HEK293 (cell line): Measurements from ENCODE around the gene RNF145.

ENCODE experiments used
- CTCF ChIA-PET: fragments of 350-600 bp; formaldehyde crosslinking; extraction: SDS; loops from one replicate; lab custom pipeline; 2021; ENCODE audit warnings: antibody characterized with exemption; lab: Yijun Ruan, JAX
- POLR2A ChIA-PET: fragments of 300-600 bp; formaldehyde crosslinking; extraction: SDS; loops from one replicate; lab custom pipeline; 2020; ENCODE audit warnings: antibody characterized with exemption, inconsistent platforms; lab: Yijun Ruan, JAX
- H3K27ac ChIP-seq: fragments of 200-500 bp; sonication (Bioruptor generic); 2 replicates; pipeline ENCODE4 v1.5.1; 2014; ENCODE audit warnings: low read depth, low read length, control low read depth, inconsistent platforms; ENCODE audit errors: extremely low read depth
- H3K36me3 ChIP-seq, 2 experiments: fragments of 200-500 bp in 1 of 2; sonication (Bioruptor generic) in 1 of 2; 1 replicate in 1 of 2; 2 replicates in 1 of 2; pipeline ENCODE4 v1.5.1; 2014 to 2017; ENCODE audit warnings: inconsistent platforms in 2 of 2, low read length in 2 of 2; ENCODE audit not compliant: control insufficient read depth in 2 of 2, insufficient read depth in 1 of 2
- H3K4me1 ChIP-seq: fragments of 200-500 bp; sonication (Bioruptor generic); 2 replicates; pipeline ENCODE4 v1.5.1; 2014; ENCODE audit warnings: mild to moderate bottlenecking, low read length, inconsistent platforms; ENCODE audit not compliant: control insufficient read depth, insufficient read depth
- H3K4me3 ChIP-seq: 2 replicates; pipeline ENCODE4 v1.5.1; 2011; ENCODE audit warnings: low read depth, mild to moderate bottlenecking, control low read depth, low read length, moderate library complexity
- H3K9me3 ChIP-seq: fragments of 200-500 bp; sonication (Bioruptor generic); 2 replicates; pipeline ENCODE4 v1.5.1; 2014; ENCODE audit warnings: low read depth, low read length, inconsistent platforms; ENCODE audit not compliant: control insufficient read depth, insufficient read depth
- ATF2 ChIP-seq: fragments of 450-650 bp; formaldehyde crosslinking; IDR thresholded peaks from 2 replicates; pipeline ENCODE4 v1.5.1; 2016; ENCODE audit warnings: missing biosample characterization, missing genetic modification characterization, low read depth
- BCL11A ChIP-seq: fragments of 450-650 bp; formaldehyde crosslinking; IDR thresholded peaks from 2 replicates; pipeline ENCODE4 v1.5.1; 2016; ENCODE audit warnings: low read depth, missing biosample characterization, missing genetic modification characterization
- BCL11B ChIP-seq: fragments of 450-650 bp; formaldehyde crosslinking; IDR thresholded peaks from 2 replicates; pipeline ENCODE4 v1.5.1; 2016; ENCODE audit warnings: low read depth, missing biosample characterization, missing genetic modification characterization
- EGR2 ChIP-seq: fragments of 450-650 bp; formaldehyde crosslinking; IDR thresholded peaks from 2 replicates; pipeline ENCODE4 v1.5.1; 2016; ENCODE audit warnings: low read depth, missing biosample characterization, missing genetic modification characterization
- HIC1 ChIP-seq: fragments of 450-650 bp; formaldehyde crosslinking; IDR thresholded peaks from 2 replicates; pipeline ENCODE4 v1.5.1; 2016; ENCODE audit warnings: missing biosample characterization, missing genetic modification characterization
- KLF10 ChIP-seq: fragments of 450-650 bp; IDR thresholded peaks from 2 replicates; pipeline ENCODE4 v1.5.1; 2018; ENCODE audit warnings: missing biosample characterization, mild to moderate bottlenecking, missing genetic modification characterization
- SALL2 ChIP-seq: fragments of 450-650 bp; formaldehyde crosslinking; IDR thresholded peaks from 2 replicates; pipeline ENCODE4 v1.5.0; 2017; ENCODE audit warnings: missing biosample characterization, mild to moderate bottlenecking, missing genetic modification characterization, borderline replicate concordance
- SCRT1 ChIP-seq: fragments of 450-650 bp; formaldehyde crosslinking; IDR thresholded peaks from 2 replicates; pipeline ENCODE4 v1.5.1; 2016; ENCODE audit warnings: missing biosample characterization, missing genetic modification characterization, borderline replicate concordance
- SCRT2 ChIP-seq: fragments of 450-650 bp; formaldehyde crosslinking; IDR thresholded peaks from 2 replicates; pipeline ENCODE4 v1.5.1; 2016; ENCODE audit warnings: missing biosample characterization, missing genetic modification characterization
- SP3 ChIP-seq: fragments of 450-650 bp; formaldehyde crosslinking; IDR thresholded peaks from 2 replicates; pipeline ENCODE4 v1.5.1; 2016; ENCODE audit warnings: missing biosample characterization, missing genetic modification characterization
- TCF7L2 ChIP-seq: IDR thresholded peaks from 2 replicates; pipeline ENCODE4 v1.6.1; 2011; ENCODE audit warnings: low read depth, mild to moderate bottlenecking, inconsistent platforms, low read length, moderate library complexity, borderline replicate concordance
- ZBTB21 ChIP-seq: fragments of 450-650 bp; formaldehyde crosslinking; IDR thresholded peaks from 2 replicates; pipeline ENCODE4 v1.5.1; 2017; ENCODE audit warnings: missing biosample characterization, missing genetic modification characterization
- ZFP69B ChIP-seq: fragments of 450-650 bp; formaldehyde crosslinking; IDR thresholded peaks from 2 replicates; pipeline ENCODE4 v1.5.1; 2016; ENCODE audit warnings: missing biosample characterization, missing genetic modification characterization
- ZIC2 ChIP-seq: fragments of 450-650 bp; formaldehyde crosslinking; IDR thresholded peaks from 2 replicates; pipeline ENCODE4 v1.5.1; 2016; ENCODE audit warnings: missing biosample characterization, missing genetic modification characterization
- ZNF133 ChIP-seq: fragments of 450-650 bp; formaldehyde crosslinking; IDR thresholded peaks from 2 replicates; pipeline ENCODE4 v1.5.1; 2016; ENCODE audit warnings: missing biosample characterization, missing genetic modification characterization
- ZNF138 ChIP-seq: fragments of 450-650 bp; formaldehyde crosslinking; IDR thresholded peaks from 2 replicates; pipeline ENCODE4 v1.5.1; 2016; ENCODE audit warnings: missing biosample characterization, missing genetic modification characterization, borderline replicate concordance
- ZNF140 ChIP-seq: fragments of 450-650 bp; formaldehyde crosslinking; IDR thresholded peaks from 2 replicates; pipeline ENCODE4 v1.5.1; 2016; ENCODE audit warnings: missing biosample characterization, missing genetic modification characterization
- ZNF19 ChIP-seq: fragments of 450-650 bp; formaldehyde crosslinking; IDR thresholded peaks from 2 replicates; pipeline ENCODE4; 2016; ENCODE audit warnings: missing biosample characterization, missing genetic modification characterization, low read depth
- ZNF37A ChIP-seq: fragments of 450-650 bp; IDR thresholded peaks from 2 replicates; pipeline ENCODE4 v1.5.1; 2018; ENCODE audit warnings: missing biosample characterization, missing genetic modification characterization
- ZNF394 ChIP-seq: fragments of 450-650 bp; formaldehyde crosslinking; IDR thresholded peaks from 2 replicates; pipeline ENCODE4 v1.5.1; 2016; ENCODE audit warnings: missing biosample characterization, missing genetic modification characterization, mild to moderate bottlenecking, moderate library complexity, borderline replicate concordance
- ZNF501 ChIP-seq: fragments of 450-650 bp; formaldehyde crosslinking; IDR thresholded peaks from 2 replicates; pipeline ENCODE4 v1.5.1; 2016; ENCODE audit warnings: missing biosample characterization, missing genetic modification characterization
- ZNF529 ChIP-seq: fragments of 450-650 bp; formaldehyde crosslinking; IDR thresholded peaks from 2 replicates; pipeline ENCODE4 v1.5.1; 2017; ENCODE audit warnings: missing genetic modification characterization, missing biosample characterization; ENCODE audit not compliant: insufficient replicate concordance
- ZNF548 ChIP-seq: fragments of 450-650 bp; formaldehyde crosslinking; IDR thresholded peaks from 2 replicates; pipeline ENCODE4 v1.5.1; 2016; ENCODE audit warnings: missing biosample characterization, missing genetic modification characterization
- ZNF558 ChIP-seq: fragments of 450-650 bp; formaldehyde crosslinking; IDR thresholded peaks from 2 replicates; pipeline ENCODE4 v1.5.1; 2016; ENCODE audit warnings: missing biosample characterization, missing genetic modification characterization
- ZNF629 ChIP-seq: fragments of 450-650 bp; formaldehyde crosslinking; IDR thresholded peaks from 2 replicates; pipeline ENCODE4 v1.5.1; 2017; ENCODE audit warnings: missing biosample characterization, missing genetic modification characterization
- ZNF645 ChIP-seq: fragments of 450-650 bp; formaldehyde crosslinking; IDR thresholded peaks from 2 replicates; pipeline ENCODE4; 2016; ENCODE audit warnings: missing biosample characterization, missing genetic modification characterization
- ZNF658 ChIP-seq: fragments of 450-650 bp; formaldehyde crosslinking; IDR thresholded peaks from 2 replicates; pipeline ENCODE4; 2016; ENCODE audit warnings: missing biosample characterization, missing genetic modification characterization
- ZNF747 ChIP-seq: fragments of 450-650 bp; formaldehyde crosslinking; IDR thresholded peaks from 2 replicates; pipeline ENCODE4 v1.5.1; 2016; ENCODE audit warnings: missing biosample characterization, missing genetic modification characterization
- ZNF777 ChIP-seq: fragments of 450-650 bp; formaldehyde crosslinking; IDR thresholded peaks from 2 replicates; pipeline ENCODE4 v1.5.1; 2017; ENCODE audit warnings: missing biosample characterization, missing genetic modification characterization, borderline replicate concordance
- ZNF837 ChIP-seq: fragments of 450-650 bp; formaldehyde crosslinking; IDR thresholded peaks from 2 replicates; pipeline ENCODE4 v1.5.1; 2016; ENCODE audit warnings: missing biosample characterization, missing genetic modification characterization
- ZSCAN18 ChIP-seq: fragments of 450-650 bp; formaldehyde crosslinking; IDR thresholded peaks from 2 replicates; pipeline ENCODE4 v1.5.1; 2016; ENCODE audit warnings: missing biosample characterization, missing genetic modification characterization

The RNF145 gene

GRCh38 chr5:159123189-159123588 is 86.2 kb downstream of the RNF145 start (continued):
- no peak for TF ChIP-seq KLF10 (tag by site-specific recombination)
- no peak for TF ChIP-seq ZNF133 (tag by site-specific recombination)
- no peak for TF ChIP-seq TCF7L2
- no peak for TF ChIP-seq SP3 (tag by site-specific recombination)
- no peak for TF ChIP-seq ZIC2 (tag by site-specific recombination)
- TF ChIP-seq ZNF529, result no peak
- no peak for TF ChIP-seq ZFP69B (tag by site-specific recombination)
- TF ChIP-seq ZNF501, result no peak
- TF ChIP-seq ZNF629 (tag by site-specific recombination), result peak; percentile 56
- TF ChIP-seq ZNF394 (tag by site-specific recombination), result peak; percentile 38
- no peak for TF ChIP-seq SCRT1 (tag by site-specific recombination)
- no peak for TF ChIP-seq BCL11B (tag by site-specific recombination)
- TF ChIP-seq ZNF140, result no peak
- no peak for TF ChIP-seq ZNF837 (tag by site-specific recombination)
- TF ChIP-seq ZNF558 (tag by site-specific recombination), result no peak
- no peak for TF ChIP-seq ZNF777 (tag by site-specific recombination)
- no peak for TF ChIP-seq ZNF19
- no peak for TF ChIP-seq ZNF658 (tag by site-specific recombination)

GRCh38 chr5:159121061-159121460 is 88.3 kb downstream of the RNF145 start:
- Histone ChIP-seq H3K4me3 (no peak overlapping the region), H3K9me3 (no peaks in the 10 kb centered on the region), H3K4me1 (no peaks in the 10 kb centered on the region)
- TF ChIP-seq ATF2 (tag by site-specific recombination) (peak; percentile 55; the same call in 1 of the 2 replicates), ZBTB21 (tag by site-specific recombination) (no peak), ZNF548 (peak; percentile 85), SCRT2 (tag by site-specific recombination) (no peak), ZNF394 (tag by site-specific recombination) (no peak), HIC1 (no peak)
- TF ChIP-seq, all 188 proteins: peak for 2
- Histone ChIP-seq H3K27ac (no peak overlapping the region), H3K36me3 (no peaks in the 10 kb centered on the region)
- ChIA-PET CTCF (interaction anchor here (1.0 to 1.5 kb wide), 2 partner anchors 9 to 12 kb away, joined by 3 to 5 read pairs; no protein-coding TSS in a partner anchor), POLR2A (no interaction called here)

- Histone ChIP-seq H3K4me1 (no peaks in the 10 kb centered on the region), H3K9me3 (no peaks in the 10 kb centered on the region), H3K4me3 (no peak overlapping the region), H3K27ac (no peak overlapping the region), H3K36me3 (no peaks in the 10 kb centered on the region)
- ChIA-PET CTCF (interaction anchor here (1.0 to 1.4 kb wide), 3 partner anchors 10 to 12 kb away, joined by 3 to 4 read pairs (median 4); no protein-coding TSS in a partner anchor), POLR2A (no interaction called here)
- TF ChIP-seq ZNF37A (tag by site-specific recombination) (no peak), ZSCAN18 (tag by site-specific recombination) (no peak), ZIC2 (tag by site-specific recombination) (no peak), ZNF645 (tag by site-specific recombination) (no peak), ZNF747 (no peak), ZNF138 (tag by site-specific recombination) (no peak), SALL2 (tag by site-specific recombination) (no peak), BCL11A (no peak), EGR2 (tag by site-specific recombination) (no peak)
These were observed 88.9 kb downstream of the RNF145 start for GRCh38 chr5:159120446-159120845.
